ENCODE data around the gene ARID4A. TPM values are rescaled to one million over a fixed set of nuclear protein-coding genes. Genes with fewer than 3 reads are reported as not detected.

ARID4A gene
- polyA plus RNA-seq, 2 of the 4 experiments (the other 2 are of a cell fraction) = 9.0 to 15.1 TPM

DNA sequence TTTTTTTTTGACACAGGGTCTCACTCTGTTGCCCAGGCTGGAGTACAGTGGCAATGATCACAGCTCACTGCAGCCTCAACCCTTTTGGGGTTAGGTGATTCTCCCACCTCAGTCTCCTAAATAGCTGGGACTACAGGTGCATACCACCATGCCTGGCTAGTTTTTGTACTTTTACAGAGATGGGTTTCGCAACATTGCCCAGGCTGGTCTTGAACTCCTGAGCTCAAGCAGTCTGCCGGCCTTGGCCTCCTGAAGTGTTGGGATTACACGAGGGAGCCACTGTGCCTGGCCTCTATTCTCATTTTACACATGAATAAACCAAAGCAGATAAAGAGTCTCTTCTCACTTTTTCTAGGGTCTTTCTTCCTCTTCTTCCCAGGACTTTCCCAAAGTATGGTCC is 100.5 kb downstream of the ARID4A start:
- 82% methylated on average over 3 of the region's 3 CpGs for WGBS (ENCODE audit: missing lambda C conversion rate)

DNA sequence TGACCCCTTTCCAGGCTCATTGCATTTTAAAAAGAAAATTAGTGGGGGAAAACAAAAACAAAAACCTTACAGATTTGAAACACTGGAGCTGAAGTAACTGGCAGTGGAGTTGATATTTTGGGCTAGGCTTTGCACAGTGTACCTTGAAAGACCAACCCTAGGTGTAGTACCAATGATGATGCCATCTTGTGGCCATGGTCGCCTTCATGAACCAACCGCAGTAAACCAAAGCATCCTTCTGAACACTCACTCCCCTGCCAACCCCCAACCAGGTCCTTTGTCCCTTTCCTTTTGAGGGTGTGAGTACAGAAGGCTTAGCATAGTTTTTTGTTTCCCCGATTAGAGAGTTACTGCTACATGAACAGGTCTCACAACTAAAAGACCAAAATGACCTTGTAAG is 103.2 kb downstream of the ARID4A start:
- Histone ChIP-seq H3K4me1 (peaks cover 11% of the 10 kb centered on the region), H3K4me2 (no peak overlapping the region), H3K27ac (no peak overlapping the region), H3K4me3 (no peak overlapping the region), H3K9me3 (no peaks in the 10 kb centered on the region)
- DNase-seq (ENCODE audit: low read depth in 1 of 2, low spot score in 1 of 2) (peak in 1 of 2 experiments; percentile 27), ATAC-seq (peak; percentile 78), FAIRE-seq (no peak)
- TF ChIP-seq JUN (IDR thresholded peaks at IDR 0.05) = no peak
- TF ChIP-seq CHD2 (IDR thresholded peaks at IDR 0.05; ENCODE audit: low read length, partially characterized antibody) = no peak
- no peak for TF ChIP-seq PHF8 (IDR thresholded peaks at IDR 0.05; ENCODE audit: borderline replicate concordance, low read depth)
- no peak for TF ChIP-seq ZC3H11A (IDR thresholded peaks at IDR 0.05)
- TF ChIP-seq, protein P1, sequence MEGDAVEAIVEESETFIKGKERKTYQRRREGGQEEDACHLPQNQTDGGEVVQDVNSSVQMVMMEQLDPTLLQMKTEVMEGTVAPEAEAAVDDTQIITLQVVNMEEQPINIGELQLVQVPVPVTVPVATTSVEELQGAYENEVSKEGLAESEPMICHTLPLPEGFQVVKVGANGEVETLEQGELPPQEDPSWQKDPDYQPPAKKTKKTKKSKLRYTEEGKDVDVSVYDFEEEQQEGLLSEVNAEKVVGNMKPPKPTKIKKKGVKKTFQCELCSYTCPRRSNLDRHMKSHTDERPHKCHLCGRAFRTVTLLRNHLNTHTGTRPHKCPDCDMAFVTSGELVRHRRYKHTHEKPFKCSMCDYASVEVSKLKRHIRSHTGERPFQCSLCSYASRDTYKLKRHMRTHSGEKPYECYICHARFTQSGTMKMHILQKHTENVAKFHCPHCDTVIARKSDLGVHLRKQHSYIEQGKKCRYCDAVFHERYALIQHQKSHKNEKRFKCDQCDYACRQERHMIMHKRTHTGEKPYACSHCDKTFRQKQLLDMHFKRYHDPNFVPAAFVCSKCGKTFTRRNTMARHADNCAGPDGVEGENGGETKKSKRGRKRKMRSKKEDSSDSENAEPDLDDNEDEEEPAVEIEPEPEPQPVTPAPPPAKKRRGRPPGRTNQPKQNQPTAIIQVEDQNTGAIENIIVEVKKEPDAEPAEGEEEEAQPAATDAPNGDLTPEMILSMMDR (IDR thresholded peaks at IDR 0.05) = peak; percentile 17; the same call in 1 of the 3 replicates
- CTCF ChIA-PET = no interaction called here
- 72% methylated on average over 3 of the region's 3 CpGs for WGBS (ENCODE audit: missing lambda C conversion rate)
- POLR2A ChIA-PET = no interaction called here

More for the DNA sequence above, 100.5 kb downstream of the ARID4A start:
- ChIA-PET POLR2A (no interaction called here), CTCF (interaction anchor here (0.9 to 4.1 kb wide), 2 partner anchors 7 to 18 kb away, joined by 4 to 25 read pairs; no protein-coding TSS in a partner anchor)
- DNase-seq (ENCODE audit: low read depth in 1 of 2, low spot score in 1 of 2) (no peak), ATAC-seq (no peak), FAIRE-seq (no peak)
- Histone ChIP-seq H3K27ac (no peak overlapping the region), H3K4me2 (no peak overlapping the region), H3K4me3 (no peak overlapping the region), H3K4me1 (peaks cover 20% of the 10 kb centered on the region), H3K9me3 (no peaks in the 10 kb centered on the region)
- TF ChIP-seq POLR2AphosphoS2 (conservative IDR thresholded peaks at IDR 0.05; ENCODE audit: low read length) (no peak), ZNF302 (CRISPR knock-in tag; IDR thresholded peaks at IDR 0.05) (no peak), GATA3 (IDR thresholded peaks at IDR 0.05; ENCODE audit: borderline replicate concordance) (no peak), JUNB (IDR thresholded peaks at IDR 0.05) (no peak), CEBPB (IDR thresholded peaks at IDR 0.05) (peak; percentile 46 to 55; a peak in 2 of 4 replicates)
- TF ChIP-seq, protein P2, sequence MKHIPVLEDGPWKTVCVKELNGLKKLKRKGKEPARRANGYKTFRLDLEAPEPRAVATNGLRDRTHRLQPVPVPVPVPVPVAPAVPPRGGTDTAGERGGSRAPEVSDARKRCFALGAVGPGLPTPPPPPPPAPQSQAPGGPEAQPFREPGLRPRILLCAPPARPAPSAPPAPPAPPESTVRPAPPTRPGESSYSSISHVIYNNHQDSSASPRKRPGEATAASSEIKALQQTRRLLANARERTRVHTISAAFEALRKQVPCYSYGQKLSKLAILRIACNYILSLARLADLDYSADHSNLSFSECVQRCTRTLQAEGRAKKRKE (CRISPR knock-in tag; IDR thresholded peaks at IDR 0.05; ENCODE audit: low read depth) = no peak

DNA sequence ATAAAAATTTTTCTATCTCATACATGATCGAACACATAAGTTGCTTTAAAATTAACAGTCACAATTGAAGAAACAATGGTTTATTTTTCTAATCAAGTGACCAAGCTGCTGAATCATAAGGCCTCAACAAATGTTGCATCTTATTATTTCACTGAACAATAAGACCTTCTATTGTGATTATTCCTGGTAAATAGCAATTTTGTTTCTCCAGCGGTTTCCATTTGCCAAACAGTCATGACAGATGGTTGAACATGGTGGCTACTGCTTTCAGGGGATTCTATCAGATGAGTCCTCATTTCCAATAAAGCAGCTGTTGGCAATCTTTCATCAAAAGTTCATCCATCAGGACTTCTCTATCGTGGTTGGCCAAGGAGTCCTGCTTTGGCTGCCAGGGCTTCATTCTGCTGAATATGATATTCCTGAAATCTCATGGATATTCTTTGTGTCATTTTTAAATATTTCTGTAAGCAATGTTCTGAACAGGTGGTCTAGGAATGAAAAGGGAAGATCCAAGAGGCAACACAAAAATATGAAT is 110.4 kb downstream of the ARID4A start:
- Histone ChIP-seq H3K4me1 (no peaks in the 10 kb centered on the region), H3K9me3 (no peaks in the 10 kb centered on the region), H3K27ac (no peak overlapping the region), H3K4me2 (no peak overlapping the region), H3K4me3 (no peak overlapping the region)
- CTCF ChIA-PET = interaction anchor here (1.0 kb wide), 1 partner anchor 12 kb away, joined by 4 read pairs; no protein-coding TSS in a partner anchor
- DNase-seq (ENCODE audit: low read depth in 1 of 2, low spot score in 1 of 2) (no peak), FAIRE-seq (no peak), ATAC-seq (no peak)
- TF ChIP-seq SMC3 (IDR thresholded peaks at IDR 0.05) (no peak), PHF8 (IDR thresholded peaks at IDR 0.05; ENCODE audit: borderline replicate concordance, low read depth) (no peak), HOXB5 (CRISPR knock-in tag; IDR thresholded peaks at IDR 0.05) (no peak), HDAC2 (IDR thresholded peaks at IDR 0.05) (no peak), CHD4 (IDR thresholded peaks at IDR 0.05; ENCODE audit: borderline replicate concordance) (no peak), ZSCAN20 (CRISPR knock-in tag; IDR thresholded peaks at IDR 0.05) (no peak), ZC3H11A (IDR thresholded peaks at IDR 0.05) (no peak), MAZ (IDR thresholded peaks at IDR 0.05; ENCODE audit: borderline replicate concordance, low read depth, low read length) (no peak), NFE2L2 (conservative IDR thresholded peaks at IDR 0.05; ENCODE audit: low read length) (no peak), KDM1A (IDR thresholded peaks at IDR 0.05; ENCODE audit: low read depth) (no peak), POLR2AphosphoS2 (conservative IDR thresholded peaks at IDR 0.05; ENCODE audit: low read length) (no peak), RCOR1 (IDR thresholded peaks at IDR 0.05; ENCODE audit: low read depth, low read length) (no peak), CHD2 (IDR thresholded peaks at IDR 0.05; ENCODE audit: low read length, partially characterized antibody) (no peak), SREBF2 (IDR thresholded peaks at IDR 0.05) (no peak)
- TF ChIP-seq, protein P3, sequence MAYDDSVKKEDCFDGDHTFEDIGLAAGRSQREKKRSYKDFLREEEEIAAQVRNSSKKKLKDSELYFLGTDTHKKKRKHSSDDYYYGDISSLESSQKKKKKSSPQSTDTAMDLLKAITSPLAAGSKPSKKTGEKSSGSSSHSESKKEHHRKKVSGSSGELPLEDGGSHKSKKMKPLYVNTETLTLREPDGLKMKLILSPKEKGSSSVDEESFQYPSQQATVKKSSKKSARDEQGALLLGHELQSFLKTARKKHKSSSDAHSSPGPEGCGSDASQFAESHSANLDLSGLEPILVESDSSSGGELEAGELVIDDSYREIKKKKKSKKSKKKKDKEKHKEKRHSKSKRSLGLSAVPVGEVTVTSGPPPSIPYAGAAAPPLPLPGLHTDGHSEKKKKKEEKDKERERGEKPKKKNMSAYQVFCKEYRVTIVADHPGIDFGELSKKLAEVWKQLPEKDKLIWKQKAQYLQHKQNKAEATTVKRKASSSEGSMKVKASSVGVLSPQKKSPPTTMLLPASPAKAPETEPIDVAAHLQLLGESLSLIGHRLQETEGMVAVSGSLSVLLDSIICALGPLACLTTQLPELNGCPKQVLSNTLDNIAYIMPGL (CRISPR knock-in tag; IDR thresholded peaks at IDR 0.05; ENCODE audit: borderline replicate concordance) = no peak
- POLR2A ChIA-PET = no interaction called here
- WGBS (ENCODE audit: missing lambda C conversion rate) = 98% methylated on average over 3 of the region's 3 CpGs
